HG02571 (cell line): Measurements from ENCODE around the gene PPCDC.
A peak's percentile ranks its signal among the peaks of the same experiment; 100 is the strongest.
"Not testable (repeated sequence)": the region's sequence is repeated elsewhere in the genome, so short reads cannot be mapped to it uniquely, and the experiment has no call there.

Experiments used
- ATAC-seq: cut with Tn5 transposase; IDR thresholded peaks from one replicate; pipeline ENCODE4 v1.9.1; 2021; ENCODE audit warnings: mild to moderate bottlenecking, moderate library complexity; ENCODE audit not compliant: unreplicated experiment

PPCDC gene

DNA sequence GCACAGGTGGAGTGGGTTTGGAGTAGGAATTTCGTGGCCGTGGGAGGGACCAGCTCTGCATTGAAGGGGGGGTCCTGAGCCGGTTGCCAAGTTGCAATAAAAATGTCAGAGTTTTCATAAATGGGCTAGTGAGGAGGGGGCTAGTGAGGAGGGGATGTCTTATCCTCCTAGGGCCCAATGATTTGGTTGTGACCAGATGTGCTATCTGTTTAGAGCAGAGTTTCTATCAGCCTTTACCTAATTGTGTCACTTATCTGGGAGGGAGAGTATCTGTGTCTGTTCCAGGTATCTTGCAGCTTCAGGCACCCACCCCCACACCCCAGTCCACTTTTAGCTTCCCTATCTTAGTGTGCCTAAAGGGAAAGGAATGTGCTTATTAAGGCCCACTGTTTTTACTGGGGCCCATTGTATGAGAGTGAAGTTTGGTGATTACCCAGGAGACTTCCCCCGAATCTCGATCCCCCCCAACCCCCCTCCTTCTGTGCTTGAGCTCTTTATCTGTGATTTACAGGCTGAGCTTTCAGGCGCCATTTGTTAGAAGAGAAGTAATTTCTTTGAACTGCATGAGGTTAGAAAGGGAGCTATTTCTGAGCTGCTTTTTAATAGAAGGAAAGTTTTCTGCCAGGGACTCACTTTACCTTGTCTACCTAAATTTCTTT is 42.6 kb downstream of the PPCDC start:
- ATAC-seq = no peak

DNA sequence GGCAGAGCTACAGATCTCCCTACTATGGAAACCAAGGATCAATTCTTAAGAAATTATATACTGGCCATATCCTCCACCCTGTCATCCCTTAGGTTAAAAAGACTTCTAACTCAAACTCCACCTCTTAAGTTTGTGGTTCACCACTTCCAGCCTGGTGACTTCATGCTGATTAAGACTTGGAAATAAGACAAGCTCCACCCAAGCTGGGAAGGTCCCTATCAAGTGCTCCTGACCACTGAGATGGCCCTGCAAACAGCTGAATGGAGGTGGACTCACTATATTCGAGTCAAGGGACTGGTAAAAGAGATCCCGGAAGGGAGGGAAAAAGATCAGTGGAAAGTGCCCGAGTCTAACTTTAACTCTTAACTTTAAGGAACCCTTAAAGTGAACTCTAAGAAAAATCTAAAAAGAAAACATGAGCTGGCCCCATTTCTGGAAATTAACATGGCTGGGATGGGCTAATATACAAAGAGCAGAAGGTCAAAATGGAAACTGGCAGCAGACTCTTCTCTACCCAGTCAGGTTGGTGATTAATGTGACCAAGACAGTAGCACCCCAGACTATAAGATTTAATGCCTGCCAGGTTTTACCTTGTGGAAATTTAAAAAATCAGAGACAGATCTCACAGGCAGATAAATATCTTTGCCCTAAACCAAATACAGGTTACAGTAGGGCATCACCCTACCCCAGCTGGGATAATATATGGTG is 43.9 kb downstream of the PPCDC start:
- ATAC-seq = no peak

DNA sequence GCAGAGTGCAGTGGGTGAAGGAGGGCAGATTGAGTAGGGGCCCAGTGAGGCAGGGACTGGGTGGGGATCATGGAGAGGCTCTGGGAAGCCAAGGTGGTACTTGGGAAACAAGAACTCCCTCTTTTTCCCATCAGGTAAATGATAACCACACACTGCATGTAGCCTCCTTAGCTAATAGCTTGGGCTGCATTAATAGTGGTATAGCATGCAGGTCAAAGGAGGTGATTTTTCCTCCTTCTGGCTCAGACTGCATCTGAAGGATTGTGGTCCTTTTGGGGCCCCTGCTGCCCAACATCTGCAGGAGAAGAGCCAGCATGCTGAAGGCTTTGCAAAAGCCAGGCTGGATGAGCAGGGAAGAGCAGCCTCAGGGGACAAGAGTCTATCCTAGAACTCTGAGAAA is 45.4 kb downstream of the PPCDC start:
- ATAC-seq = no peak

DNA sequence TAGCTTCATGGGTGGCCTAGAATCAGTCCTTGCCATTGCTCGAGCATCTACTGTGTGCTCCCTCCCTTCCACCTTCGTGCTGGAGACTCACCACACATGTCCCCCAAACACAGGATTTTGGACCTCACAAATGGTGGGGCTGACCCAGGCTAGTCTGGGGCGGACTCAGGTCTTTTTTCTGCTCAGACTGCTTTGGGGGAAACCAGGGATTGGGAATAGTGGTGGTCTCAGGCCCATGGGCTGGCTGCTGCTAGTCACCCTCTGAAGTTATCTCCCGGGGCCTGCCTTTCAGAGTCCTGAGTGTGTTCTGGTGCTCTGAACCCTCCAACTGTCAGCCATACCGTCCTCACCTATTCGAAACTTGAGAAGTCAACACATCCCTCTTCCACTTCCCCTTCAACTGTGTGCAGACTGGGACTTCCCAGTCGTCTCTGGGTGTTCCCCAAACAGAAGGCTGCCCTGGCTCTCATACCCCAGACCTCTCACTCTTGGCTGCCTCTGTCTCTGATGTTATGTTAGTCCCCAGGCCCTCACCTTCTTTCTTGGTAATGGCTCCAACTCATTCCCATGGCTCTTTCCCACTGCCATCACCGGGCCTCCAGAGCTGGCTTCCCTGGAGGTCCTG is 46.0 kb downstream of the PPCDC start:
- ATAC-seq = peak; percentile 78

DNA sequence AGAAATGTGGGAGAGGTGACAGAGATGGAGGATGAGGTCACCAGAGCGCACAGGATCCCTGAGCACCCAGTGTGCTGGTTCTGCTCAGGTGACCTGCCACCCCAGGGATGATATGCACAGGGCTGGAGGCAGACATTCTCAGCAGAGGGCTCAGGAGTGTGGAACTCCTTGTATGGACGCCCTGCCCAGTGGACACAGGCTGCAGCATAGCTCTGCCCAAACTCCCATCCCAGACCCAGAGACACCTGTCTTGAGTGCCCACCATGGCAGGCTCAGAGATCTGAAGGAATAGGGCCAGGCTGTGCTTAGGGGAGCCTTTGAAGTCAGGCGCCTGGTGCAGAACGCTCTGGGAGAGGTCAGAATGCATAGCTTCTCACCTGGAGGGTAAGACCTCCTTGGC is 47.3 kb downstream of the PPCDC start:
- ATAC-seq = no peak

DNA sequence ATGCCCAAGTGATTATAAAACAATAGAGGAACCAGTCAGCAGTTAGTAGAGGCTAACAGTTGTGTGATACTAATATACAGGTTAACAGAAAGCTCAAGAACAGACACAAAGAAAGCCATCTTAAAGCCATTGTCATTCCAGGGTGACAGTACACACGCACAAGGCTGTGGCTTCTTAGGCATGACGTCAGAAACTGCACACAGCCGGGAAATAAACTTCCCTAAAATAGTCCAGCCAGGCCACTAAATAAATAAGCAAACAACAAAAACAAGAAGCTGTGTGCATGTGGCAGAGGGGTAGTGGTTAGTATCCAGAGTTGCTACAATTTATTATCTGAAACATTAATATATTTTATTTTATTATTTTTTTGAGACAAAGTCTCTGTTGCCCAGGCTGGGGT is 49.8 kb downstream of the PPCDC start:
- ATAC-seq = no peak

DNA sequence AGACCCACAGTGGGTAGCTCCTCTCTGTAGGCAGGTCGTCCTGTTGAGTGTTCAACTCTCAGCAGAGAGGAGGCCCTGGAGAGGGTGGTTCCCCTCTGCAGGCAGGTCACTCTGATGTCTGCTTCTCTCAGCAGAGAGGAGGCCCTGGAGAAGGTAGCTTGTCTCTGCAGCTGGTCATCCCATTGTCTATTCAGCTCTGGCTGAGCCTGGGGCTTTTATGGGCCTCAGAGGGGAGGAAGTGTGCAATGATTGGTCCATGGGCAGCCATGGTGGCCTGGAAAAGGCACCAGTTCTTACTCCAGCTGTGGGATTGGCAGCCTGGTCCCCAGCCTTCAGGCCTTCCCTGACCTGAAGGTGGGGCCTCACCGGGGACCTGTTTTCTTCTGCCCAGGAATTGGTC is 52.9 kb downstream of the PPCDC start:
- ATAC-seq = no peak

DNA sequence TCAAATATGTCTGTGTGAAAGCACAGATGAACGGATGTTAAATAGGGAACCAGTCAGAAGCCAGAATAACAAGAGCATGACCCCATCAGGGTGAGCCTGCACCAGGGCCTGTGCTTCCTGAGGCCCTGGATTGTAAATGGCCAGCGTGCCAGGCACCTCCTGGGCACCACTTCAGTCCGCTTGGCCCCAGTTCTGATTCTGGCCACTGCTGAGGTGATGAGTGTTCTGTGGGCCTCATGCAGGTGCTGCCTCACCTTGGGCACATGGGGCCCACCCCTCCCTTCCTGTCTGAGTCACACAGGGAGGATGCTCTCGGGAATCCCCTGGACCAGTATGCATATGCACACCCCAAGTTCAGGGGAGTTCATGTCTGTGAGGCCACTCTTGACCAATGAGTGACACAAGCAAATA is 54.2 kb downstream of the PPCDC start:
- ATAC-seq = not testable (repeated sequence)

DNA sequence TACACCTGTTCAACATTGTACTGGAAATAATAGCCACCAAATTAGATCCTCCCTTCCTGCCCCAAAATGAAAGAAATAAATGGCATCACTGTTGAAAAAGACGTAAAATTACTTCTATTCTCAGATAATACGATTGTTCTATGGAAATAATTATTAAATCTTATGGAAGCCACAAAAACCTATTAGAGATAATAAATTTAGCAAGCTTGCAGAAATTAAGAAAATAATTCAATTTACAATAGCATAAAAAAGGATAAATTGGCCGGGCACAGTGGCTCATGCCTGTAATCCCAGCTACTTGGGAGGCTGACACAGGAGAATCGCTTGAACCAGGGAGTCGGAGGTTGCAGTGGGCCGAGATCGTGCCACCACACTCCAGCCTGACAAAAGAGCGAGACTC is 57.8 kb downstream of the PPCDC start:
- ATAC-seq = no peak

DNA sequence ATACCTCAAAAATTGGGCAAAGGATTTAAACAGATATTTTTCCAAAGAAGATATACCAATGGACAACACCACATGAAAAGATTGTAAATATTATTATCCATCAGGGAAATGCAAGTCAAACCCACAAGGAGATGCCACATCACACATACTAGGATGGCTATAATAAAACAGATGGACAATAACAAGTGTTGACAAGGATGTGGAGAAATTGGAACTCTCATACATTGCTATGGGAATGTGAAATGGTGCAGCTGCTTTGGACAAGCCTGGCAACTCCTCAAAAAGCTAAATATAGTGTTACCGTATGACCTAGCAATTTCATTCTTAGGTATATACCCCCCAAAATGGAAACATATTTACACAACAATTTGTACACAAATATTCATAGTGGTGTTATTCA is 59.3 kb downstream of the PPCDC start:
- no peak for ATAC-seq

DNA sequence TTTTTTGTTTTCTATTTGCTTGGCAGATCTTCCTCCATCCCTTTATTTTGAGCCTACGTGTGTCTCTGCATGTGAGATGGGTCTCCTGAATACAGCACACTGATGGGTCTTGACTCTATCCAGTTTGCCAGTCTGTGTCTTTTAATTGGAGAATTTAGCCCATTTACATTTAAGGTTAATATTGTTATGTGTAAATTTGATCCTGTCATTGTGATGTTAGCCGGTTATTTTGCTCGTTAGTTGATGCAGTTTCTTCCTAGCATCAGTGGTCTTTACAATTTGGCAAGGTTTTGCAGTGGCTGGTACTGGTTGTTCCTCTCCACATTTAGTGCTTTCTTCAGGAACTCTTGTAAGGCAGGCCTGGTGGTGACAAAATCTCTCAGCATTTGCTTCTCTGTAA is 62.3 kb downstream of the PPCDC start:
- ATAC-seq = not testable (repeated sequence)

DNA sequence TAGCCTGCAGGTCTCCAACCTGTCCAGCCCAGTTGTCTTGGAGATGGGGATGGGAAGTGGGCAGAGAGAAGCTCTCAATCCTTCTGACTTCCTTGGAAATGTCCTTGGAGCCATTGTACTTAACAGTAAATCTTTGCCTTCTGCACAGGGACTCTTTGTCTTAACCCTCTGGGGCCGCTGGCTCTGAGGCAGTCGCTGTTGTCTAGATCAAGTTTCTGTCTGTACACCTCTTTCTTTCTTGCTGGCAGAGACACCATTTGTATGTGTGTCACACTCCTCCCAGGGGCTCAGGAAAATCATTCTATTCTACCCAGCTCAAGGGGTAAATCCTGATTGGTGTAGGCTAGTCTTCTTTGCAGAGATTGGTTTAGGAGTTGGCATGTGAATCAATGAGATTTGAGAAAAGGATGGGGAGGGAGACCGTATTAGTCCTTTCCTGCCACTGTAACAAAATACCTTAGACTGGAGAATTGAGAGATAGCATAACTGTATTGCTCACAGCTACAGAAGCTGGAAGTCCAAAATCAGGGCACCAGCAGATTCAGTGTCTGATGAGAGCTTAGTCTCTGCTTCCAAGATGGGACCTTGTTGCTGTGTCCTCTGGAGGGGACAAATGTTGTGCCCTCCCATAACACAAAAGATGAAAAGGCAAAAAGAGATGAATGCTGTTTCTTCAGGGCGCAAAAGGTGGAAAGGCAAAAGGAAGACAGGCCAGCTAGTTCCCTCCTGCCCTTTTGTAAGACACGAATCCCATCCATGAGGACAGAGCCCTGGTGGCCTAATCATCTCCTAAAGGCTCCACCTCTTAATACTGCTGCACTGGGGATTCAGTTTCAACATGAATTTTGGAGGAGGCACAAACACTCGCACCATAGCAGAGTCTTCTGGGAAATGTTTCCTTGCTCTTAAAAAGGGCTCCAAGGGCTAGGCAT is 66.3 kb downstream of the PPCDC start:
- ATAC-seq = no peak

DNA sequence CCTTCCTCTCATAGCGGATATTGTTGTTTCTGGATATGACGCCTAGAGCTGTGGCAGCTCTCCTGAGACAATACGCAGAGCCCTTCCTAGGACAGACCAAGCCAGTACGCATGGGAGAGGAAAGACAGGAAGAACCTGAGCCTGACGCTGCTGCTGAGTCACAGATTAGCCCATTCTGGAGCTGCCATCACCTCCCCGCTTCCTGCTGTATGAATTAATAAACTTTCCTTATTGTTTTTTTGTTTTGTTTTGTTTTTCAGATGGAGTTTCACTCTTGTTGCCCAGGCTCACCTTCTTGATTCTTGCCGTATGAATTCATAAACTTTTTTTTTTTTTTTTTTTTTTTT is 67.0 kb downstream of the PPCDC start:
- ATAC-seq = no peak

DNA sequence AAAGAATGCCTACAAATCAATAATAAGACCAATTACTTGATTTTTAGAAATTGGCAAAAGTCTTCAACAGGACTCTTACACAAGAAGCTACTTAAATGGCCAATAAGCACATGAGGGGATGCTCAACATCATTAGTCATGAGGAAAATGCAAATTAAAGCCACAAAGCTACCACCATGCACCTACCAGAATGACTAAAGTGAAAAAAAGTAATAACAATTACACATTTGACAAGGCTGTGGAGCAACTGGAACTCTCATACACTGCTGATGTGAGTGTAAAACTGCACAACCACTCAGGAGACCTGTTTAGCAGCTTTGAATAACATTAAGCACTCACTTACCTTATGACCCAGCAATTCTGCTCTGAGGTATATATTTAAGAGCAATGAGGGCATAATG is 68.4 kb downstream of the PPCDC start:
- no peak for ATAC-seq

DNA sequence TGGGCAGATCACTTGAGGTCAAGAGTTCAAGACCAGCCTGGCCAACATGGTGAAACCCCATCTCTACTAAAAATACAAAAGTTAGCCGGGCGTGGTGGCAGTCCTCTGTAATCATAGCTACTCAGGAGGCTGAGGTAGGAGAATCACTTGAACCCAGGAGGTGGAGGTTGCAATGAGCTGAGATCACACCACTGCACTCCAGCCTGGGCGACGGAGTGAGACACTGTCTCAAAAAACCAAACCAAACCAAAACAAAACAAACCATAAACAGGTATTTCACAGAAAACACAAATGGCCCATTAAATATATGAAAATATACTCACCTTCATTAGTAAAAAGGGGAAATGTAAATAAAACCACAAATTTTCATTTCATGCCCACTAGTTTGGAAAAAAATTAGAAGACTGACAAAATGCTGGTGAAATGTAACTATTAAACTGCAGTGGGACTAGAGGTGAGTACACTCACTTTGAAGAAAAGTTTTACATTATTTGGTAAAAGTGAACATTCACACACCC is 71.6 kb downstream of the PPCDC start:
- ATAC-seq = peak; percentile 26

DNA sequence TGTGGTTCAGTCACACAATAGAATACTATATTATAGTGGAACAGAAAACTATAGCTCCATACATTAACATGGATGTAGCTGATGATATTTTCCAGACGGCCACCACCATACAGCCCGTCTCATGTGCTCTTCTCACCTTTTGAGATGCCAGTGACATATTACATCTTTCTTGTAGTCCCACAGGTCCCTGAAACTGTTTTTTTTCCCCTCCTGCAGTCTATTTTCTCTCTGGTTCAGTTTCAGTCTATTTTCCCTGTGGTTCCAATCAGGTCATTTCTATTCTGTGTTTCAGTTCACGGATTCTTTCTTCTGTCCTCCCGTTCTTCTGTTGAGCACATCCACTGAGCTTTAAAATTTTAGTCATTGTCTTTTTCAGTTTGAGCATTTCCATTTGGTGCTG is 72.2 kb downstream of the PPCDC start:
- ATAC-seq = peak; percentile 50

DNA sequence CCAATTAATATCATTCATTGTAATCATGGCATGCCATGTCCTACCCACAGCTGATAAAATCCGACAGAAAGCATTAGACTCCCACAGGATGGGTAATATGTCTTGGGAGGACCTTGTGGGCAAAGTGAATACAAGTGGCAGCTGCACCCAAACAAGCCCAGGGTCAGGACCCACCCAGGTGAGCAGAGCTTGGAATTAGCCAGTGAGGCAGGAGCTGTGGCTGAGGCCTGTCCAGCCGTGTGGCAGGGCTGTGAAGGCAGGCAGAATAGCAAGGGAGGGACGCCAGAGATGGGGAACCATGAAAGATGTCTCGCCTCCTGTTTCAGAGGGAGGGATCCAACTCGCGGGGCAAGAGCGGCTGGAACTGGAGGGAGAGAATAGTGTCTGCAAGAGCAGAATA is 74.5 kb downstream of the PPCDC start:
- ATAC-seq = no peak

DNA sequence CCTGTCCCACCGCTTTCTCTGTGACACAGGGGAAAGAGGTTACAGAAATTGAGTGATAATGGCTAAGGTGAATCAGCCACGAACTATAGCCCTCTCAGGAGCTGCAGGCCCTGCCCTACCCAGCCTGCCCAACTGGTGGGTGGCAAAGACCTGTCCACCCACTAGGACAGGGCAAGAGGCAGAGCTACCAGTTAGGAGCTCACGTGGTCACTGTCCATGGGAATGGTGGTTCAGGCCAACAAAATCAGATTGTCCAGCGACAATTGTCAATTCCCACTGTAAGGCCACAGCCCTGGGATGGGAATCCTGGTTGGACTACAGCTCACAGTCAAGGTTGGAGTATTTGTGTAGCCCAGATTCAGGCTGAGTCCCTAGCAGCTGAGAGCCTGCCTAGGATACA is 75.0 kb downstream of the PPCDC start:
- ATAC-seq = no peak
